ENCODE data around the gene CTDSPL2.
"Not testable (repeated sequence)": the region's sequence is repeated elsewhere in the genome, so short reads cannot be mapped to it uniquely, and the experiment has no call there.

CTDSPL2 gene

GRCh38 chr15:44426975-44427755 lies at the start of gene CTDSPL2:
TSS of gene CTDSPL2 (plus strand) at chr15:44427629. CDS start at chr15:44459015, 31,386 bp downstream.
- peak; percentile 87 for DNase-seq (ENCODE audit: low read depth)

- DNase-seq (ENCODE audit: low read depth): no peak
Observed at GRCh38 chr15:44381236-44381635, 46.2 kb upstream of the CTDSPL2 start.

DNA sequence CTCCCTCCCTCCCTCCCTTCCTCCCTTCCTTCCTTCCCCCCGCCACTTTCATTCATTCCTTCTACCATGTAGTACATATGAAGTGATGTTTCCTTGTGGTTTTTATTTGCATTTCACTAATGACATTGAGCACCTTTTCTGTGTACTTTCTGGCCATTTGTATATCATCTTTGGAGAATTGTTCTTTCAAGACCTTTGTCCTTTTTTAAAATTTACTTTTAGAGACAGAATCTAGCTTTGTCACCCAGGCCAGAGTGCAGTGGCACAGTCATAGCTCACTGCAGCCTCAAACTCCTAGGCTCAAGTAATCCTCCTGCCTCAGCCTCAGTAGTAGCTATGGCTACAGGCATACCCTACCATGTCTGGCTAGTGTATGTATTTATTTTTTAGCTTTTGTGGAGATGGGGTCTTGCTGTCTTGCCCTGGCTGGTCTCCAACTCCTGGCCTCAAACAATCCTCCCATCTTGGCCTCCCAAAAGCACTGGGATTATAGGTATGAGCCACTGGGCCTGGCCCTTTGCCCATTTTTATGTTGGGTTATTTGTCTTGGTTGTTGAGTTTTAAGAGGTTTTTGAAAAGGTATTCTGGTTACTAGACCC lies 42.0 kb upstream of the CTDSPL2 start:
- no peak for DNase-seq (ENCODE audit: low read depth)

DNA sequence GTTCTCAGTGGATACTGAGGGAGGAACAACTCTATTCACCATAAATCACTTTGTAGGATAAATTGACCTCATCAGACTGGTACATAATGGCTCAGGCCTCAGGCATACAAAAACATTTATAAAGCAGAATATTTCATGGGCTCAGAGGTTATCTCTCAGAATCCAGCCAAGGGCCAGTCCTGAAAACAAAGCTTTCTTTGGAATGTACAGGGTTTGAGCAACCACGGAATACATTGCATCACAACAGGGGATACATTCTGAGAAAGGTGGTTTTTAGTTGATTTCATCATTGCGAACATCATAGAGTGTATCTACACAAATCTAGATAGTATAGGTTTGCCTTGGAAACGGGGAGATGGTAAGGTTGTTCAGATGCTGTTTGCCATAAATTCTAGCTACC lies 33.4 kb upstream of the CTDSPL2 start:
- no peak for DNase-seq (ENCODE audit: low read depth)

- no peak for DNase-seq (ENCODE audit: low read depth)
Observed at GRCh38 chr15:44394562-44394961, 32.9 kb upstream of the CTDSPL2 start.

GRCh38 chr15:44397869-44398268 lies 29.6 kb upstream of the CTDSPL2 start:
- DNase-seq (ENCODE audit: low read depth): no peak

- no peak for DNase-seq (ENCODE audit: low read depth)
Observed at GRCh38 chr15:44414001-44414400, 13.4 kb upstream of the CTDSPL2 start.

DNA sequence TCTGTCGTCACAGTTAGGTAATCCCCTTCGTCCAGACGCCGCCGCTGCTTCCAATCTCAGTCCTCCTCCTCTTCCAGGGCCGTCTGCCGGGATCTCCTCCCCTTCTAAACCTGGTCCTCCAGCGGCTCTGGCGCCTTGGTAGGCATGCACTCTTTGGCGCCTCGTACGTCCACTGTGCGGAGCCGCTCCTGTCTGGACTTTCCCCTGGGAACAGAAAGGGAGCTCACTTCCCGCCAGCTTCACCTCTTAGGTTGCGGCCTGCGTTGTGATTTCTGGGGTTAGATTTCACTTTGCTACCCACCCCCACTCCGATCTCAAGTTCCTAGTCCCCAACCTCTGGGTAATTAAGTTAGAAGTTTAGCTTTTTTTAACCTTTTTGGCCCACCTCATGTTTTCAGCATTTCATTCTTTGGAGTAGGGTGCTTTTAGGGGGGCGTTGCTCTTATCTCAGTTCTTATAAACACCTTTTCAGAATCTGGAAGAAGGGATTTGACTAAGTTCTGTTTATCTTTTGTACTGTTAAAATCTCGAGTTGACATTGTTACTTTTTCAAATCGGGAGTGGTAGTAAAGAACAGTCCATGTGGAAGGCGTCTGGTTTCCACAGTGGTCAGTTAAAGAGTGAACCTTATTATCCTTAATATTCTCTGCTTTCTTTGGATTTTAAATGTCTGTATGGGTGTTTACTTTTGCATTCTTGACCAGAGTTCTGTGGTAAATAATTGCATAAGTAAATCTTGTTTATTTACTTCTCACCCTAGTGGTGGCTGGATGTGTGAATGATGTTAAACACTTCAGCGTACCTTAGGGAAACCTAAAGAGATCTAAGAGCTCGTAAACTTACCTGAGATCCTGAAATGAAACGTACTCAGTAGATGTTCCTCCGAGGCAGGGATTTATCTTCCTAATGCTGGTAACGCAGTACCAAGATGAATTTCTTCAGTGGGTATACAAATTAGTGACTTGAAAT lies 611 bp downstream of the CTDSPL2 start:
- DNase-seq (ENCODE audit: low read depth): no peak

DNA sequence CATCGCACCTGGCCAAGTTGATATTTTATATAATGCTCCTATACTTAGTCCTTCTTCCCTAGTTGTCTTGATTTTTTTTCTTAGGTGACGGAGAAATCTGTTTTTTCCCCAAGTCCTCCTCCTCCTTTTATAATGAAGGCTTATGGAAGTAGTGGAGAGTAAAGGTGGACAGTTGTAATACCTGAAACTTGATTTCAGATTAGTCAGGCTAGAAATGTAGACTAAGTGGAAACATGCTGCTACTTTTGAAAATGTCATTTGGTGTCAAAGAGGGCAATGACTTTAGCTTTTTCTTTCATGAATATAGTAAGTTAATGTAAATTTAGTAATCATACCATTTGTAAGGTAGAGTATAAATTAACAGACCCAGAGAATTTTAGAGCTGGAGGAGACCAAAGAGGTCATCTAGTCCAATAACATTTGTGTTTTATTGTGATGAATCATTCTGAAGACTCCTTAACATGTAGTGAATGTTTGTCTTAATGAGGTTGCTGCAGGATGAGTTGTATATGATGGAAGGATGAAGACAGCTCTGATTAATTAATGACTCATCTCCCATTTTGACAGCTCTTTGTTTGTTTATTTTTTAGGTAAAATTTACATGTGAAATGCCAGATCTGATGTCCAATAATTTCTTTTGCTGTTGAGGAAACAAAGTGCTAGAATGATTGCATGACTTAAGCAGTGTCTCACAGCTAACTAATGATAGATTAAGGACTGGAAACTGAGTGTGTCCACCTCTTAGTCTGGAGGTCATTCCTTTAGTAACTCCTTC lies 8.7 kb downstream of the CTDSPL2 start:
- no peak for DNase-seq (ENCODE audit: low read depth)

- no peak for DNase-seq (ENCODE audit: low read depth)
Observed at GRCh38 chr15:44438402-44438801, 11.0 kb downstream of the CTDSPL2 start.

DNA sequence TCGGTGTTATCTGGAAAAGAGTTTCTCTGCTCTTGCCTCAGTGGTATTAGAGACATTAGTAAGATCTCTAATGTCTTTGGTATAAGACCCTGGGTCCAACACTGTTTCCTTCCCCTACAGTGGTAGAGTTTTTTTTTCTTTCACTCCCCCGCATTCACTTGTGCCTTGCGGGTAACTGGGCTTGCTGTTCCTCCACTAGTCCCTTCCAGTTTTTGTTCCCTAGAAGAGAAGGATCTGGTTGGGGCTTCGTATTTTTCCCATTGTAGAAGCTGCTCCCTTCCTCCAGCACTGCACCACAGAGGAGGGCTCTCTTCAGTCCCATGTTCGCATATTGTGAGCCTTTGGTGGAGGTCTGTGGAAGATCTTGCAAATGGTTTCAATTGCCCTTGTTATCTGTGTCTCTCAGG lies 13.7 kb downstream of the CTDSPL2 start:
- DNase-seq (ENCODE audit: low read depth): no peak

DNA sequence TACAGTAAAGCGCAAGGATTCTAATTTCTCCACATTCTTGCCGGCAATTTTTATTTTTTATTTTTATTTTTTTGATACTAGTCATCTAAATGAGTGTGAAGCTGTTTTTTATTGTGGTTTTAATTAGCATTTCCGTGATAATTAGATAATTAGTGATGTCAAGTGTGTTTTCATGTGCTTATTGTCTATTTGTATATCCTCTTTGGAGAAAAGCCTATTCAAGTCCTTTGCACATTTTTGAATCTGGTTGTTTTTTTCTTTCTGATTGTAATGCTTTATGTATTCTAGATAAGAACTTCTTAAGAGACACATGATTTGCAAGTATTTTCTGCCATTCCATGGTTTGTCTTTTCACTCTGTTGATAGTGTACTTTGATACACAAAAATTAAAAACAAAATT lies 16.1 kb downstream of the CTDSPL2 start:
- no peak for DNase-seq (ENCODE audit: low read depth)

DNA sequence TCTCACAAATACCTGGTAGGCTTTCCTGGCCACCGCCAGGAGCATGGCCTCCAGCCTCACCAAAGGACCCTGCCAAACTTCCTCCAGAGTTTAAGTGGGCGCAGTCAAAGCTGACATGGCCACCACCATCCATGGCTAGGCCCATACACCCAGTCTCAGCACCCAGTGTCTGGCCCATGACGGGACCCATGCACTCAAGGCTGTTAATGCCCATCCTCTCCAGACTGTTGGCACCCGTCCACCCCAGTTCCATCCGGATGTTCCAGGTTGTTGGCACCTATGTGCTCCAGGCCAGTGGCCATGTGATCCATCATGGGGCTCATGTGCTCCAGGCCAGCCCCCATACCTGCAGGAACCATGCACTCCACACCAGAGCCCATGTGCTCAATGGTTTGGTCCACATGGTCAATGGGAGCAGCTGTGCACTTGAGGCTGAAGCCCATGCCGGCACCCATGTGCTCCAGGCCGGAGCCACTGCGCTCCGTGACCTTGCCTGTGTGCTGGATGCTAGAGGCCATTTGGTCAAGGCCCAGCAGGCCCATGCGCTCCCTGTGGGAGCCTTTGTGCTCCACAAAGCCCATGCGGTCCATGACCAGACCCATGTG lies 20.4 kb downstream of the CTDSPL2 start:
- DNase-seq (ENCODE audit: low read depth): no peak

DNA sequence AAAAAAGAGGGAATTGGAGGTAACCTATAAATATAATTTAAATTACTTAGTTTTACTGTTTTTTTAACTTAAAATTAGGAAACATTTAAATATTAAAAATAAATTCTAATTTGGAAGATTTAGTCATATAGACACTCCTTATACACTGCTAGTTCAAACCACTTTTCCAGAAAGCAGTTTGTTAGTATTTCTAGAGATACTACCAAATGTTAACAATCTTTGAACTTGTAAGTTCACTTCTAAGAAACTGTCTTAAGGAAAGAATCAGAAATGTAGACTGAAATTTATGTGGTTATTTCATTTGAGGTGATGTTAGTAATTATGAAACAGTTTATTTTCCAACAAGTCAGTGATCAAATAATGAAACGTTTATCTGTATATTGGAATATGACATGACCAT lies 22.7 kb downstream of the CTDSPL2 start:
- DNase-seq (ENCODE audit: low read depth): no peak

- not testable (repeated sequence) for DNase-seq (ENCODE audit: low read depth)
Observed at GRCh38 chr15:44453578-44454283, 26.3 kb downstream of the CTDSPL2 start.

GRCh38 chr15:44458429-44458828 lies 31.0 kb downstream of the CTDSPL2 start:
- DNase-seq (ENCODE audit: low read depth): no peak

GRCh38 chr15:44468709-44469385 lies 41.4 kb downstream of the CTDSPL2 start:
- no peak for DNase-seq (ENCODE audit: low read depth)

DNA sequence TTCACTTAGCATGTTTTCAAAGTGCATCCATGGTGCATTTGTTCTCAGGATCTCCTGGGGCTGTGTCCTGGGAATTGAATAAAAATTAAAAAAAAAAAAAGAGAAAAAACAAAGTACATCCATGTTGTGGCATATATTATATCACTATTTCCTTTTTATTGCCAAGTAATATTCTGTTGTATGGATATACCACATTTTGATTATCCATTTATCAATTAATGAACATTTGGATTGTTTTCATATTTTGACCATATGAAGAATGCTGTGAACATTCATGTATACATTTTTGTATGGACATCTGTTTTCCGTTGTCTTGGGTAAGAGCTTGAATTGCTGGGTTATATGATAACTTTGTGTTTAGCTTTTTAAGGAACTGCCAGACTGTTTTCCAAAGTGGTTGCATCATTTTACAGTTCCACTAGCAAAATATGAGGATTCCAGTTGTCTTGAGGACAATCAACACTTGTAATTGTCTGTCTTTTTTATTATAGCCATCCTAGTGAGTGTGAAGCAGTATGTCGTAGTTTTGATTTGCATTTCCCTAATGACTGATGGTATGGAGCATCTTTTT lies 44.5 kb downstream of the CTDSPL2 start:
- DNase-seq (ENCODE audit: low read depth): no peak

DNA sequence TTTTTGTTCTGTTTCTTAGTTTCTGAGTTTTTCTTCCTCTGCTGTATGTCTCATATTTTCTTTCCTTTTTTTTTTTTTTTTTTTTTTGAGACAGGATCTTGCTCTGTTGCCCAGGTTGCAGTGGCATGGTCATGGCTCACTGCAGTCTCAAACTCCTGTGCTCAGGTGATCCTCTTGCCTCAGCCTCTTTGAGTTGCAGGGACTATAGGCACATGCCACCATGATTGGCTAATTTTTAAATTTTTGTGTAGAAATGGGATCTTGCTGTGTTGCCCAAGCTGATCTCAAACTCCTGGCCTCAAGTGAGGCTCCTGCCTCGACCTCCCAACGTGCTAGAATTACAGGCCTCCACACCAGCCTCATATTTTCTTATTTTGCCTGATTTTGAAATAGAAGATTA lies 51.9 kb downstream of the CTDSPL2 start:
- DNase-seq (ENCODE audit: low read depth): no peak

DNA sequence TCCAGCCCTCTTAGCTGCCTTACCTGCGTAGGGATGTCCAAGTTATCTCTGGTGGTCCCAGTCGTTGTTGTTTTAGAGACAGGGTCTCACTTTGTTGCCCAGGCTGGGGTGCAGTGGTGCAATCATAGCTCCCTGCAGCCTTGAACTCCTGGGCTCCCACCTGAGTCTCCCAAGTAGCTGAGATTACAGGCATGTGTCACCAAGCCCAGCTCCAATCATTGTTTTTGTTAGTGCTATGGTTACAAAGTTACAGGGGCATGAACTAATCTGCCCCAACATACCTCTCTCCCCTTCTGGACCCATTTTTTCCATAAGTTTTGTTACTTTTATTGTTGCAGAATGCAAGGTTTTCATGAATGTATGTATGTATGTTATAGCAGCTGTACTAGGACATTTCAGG lies 54.7 kb downstream of the CTDSPL2 start:
- DNase-seq (ENCODE audit: low read depth): no peak

Measured in activated T-cell treated with anti-CD3 and anti-CD28 coated beads for 1 hour (primary cell).